Astrocyte of the spinal cord (primary cell): ENCODE results near the gene MEIS2.

Experiments
- DNase-seq: peaks from one replicate; pipeline ENCODE4 v3.0.0; 2011; ENCODE audit warnings: low read depth, low spot score
- H3K4me3 ChIP-seq: 2 replicates; pipeline ENCODE4 v1.5.1; 2011; ENCODE audit warnings: low read depth, mild to moderate bottlenecking, low read length, moderate library complexity
- CTCF ChIP-seq: IDR thresholded peaks from 2 replicates; pipeline ENCODE4 v1.5.1; 2012; ENCODE audit warnings: low read depth, mild to moderate bottlenecking, low read length, inconsistent platforms
- in situ Hi-C: cut with HindIII; loops from 2 replicates; pipeline ENCODE4 v1.10.0; 2017; ENCODE audit warnings: low sequenced_read_pairs

Gene MEIS2

GRCh38 chr15:36883713-36884517, 216.4 kb downstream of the MEIS2 start:
- in situ Hi-C loops: no loop called here
- H3K4me3 ChIP-seq: peak overlapping the region; percentile 37
- DNase-seq: peak; percentile 85
- peak; percentile 91 for TF ChIP-seq CTCF

- DNase-seq: no peak
- TF ChIP-seq CTCF: no peak
- in situ Hi-C loops: no loop called here
- H3K4me3 ChIP-seq: peak overlapping the region; percentile 12
Observed at GRCh38 chr15:36882487-36883131, 217.7 kb downstream of the MEIS2 start.

GRCh38 chr15:36882056-36882455, 218.3 kb downstream of the MEIS2 start:
- no peak for TF ChIP-seq CTCF
- no peak for DNase-seq
- H3K4me3 ChIP-seq: no peak overlapping the region
- in situ Hi-C loops: no loop called here

- H3K4me3 ChIP-seq: no peak overlapping the region
- DNase-seq: no peak
- in situ Hi-C loops: no loop called here
- no peak for TF ChIP-seq CTCF
Observed at GRCh38 chr15:36881516-36881915, 218.8 kb downstream of the MEIS2 start.

GRCh38 chr15:36880913-36881460, 219.4 kb downstream of the MEIS2 start:
- in situ Hi-C loops: no loop called here
- no peak for TF ChIP-seq CTCF
- DNase-seq: no peak
- no peak overlapping the region for H3K4me3 ChIP-seq

GRCh38 chr15:36880224-36880912, 220.0 kb downstream of the MEIS2 start:
- in situ Hi-C loops: no loop called here
- DNase-seq: no peak
- H3K4me3 ChIP-seq: no peak overlapping the region
- no peak for TF ChIP-seq CTCF
